Trophoblast cell (in vitro differentiated cells and primary cell): Measurements from ENCODE around the gene IKZF2.

Experiments used
- DNase-seq, 2 donors: peaks; one replicate each; pipeline ENCODE4 v3.0.0-alpha.2; 2016
- H2AFZ ChIP-seq: 2 replicates; pipeline ENCODE4 v1.6.1; 2013; ENCODE audit warnings: low read length, moderate library complexity, mild to moderate bottlenecking; ENCODE audit not compliant: insufficient read depth, poor library complexity
- H2AK5ac ChIP-seq: 2 replicates; pipeline ENCODE4 v1.6.1; 2013; ENCODE audit warnings: mild to moderate bottlenecking, low read length
- H2BK120ac ChIP-seq: 2 replicates; pipeline ENCODE4 v1.6.1; 2013; ENCODE audit warnings: low read length, mild to moderate bottlenecking, moderate library complexity; ENCODE audit not compliant: insufficient read depth, poor library complexity
- H2BK12ac ChIP-seq: 2 replicates; pipeline ENCODE4 v1.6.1; 2013; ENCODE audit warnings: mild to moderate bottlenecking, low read length, moderate library complexity
- H2BK5ac ChIP-seq: 2 replicates; pipeline ENCODE4 v1.6.1; 2013; ENCODE audit warnings: low read length, low read depth, moderate library complexity, mild to moderate bottlenecking; ENCODE audit not compliant: poor library complexity
- H3K14ac ChIP-seq: 2 replicates; pipeline ENCODE4 v1.6.1; 2013; ENCODE audit warnings: mild to moderate bottlenecking, low read length
- H3K18ac ChIP-seq: 2 replicates; pipeline ENCODE4 v1.6.1; 2013; ENCODE audit warnings: mild to moderate bottlenecking, low read length
- H3K23ac ChIP-seq: 2 replicates; pipeline ENCODE4 v1.6.1; 2013; ENCODE audit warnings: low read length
- H3K27ac ChIP-seq: 2 replicates; pipeline ENCODE4 v1.5.1; 2013; ENCODE audit warnings: low read depth, mild to moderate bottlenecking, inconsistent platforms, low read length, moderate library complexity
- H3K27me3 ChIP-seq: 2 replicates; pipeline ENCODE4 v1.6.1; 2013; ENCODE audit warnings: inconsistent platforms, mild to moderate bottlenecking, low read length, moderate library complexity; ENCODE audit not compliant: insufficient read depth
- H3K36me3 ChIP-seq, 2 experiments: 1 replicate in 1 of 2; 2 replicates in 1 of 2; pipeline ENCODE4 v1.6.1; 2013; ENCODE audit warnings: low read length in 2 of 2, mild to moderate bottlenecking in 2 of 2, moderate library complexity in 1 of 2; ENCODE audit not compliant: insufficient read depth in 2 of 2, control insufficient read depth in 1 of 2
- H3K4ac ChIP-seq: 2 replicates; pipeline ENCODE4 v1.6.1; 2013; ENCODE audit warnings: low read depth, mild to moderate bottlenecking, low read length, moderate library complexity
- H3K4me1 ChIP-seq, 2 experiments: 1 replicate in 1 of 2; 2 replicates in 1 of 2; pipeline ENCODE4 v1.6.1; 2013; ENCODE audit warnings: low read length in 2 of 2, mild to moderate bottlenecking in 2 of 2, moderate library complexity in 1 of 2; ENCODE audit not compliant: insufficient read depth in 2 of 2, control insufficient read depth in 1 of 2
- H3K4me2 ChIP-seq: 2 replicates; pipeline ENCODE4 v1.6.1; 2013; ENCODE audit warnings: inconsistent platforms, mild to moderate bottlenecking, low read length, moderate library complexity
- H3K4me3 ChIP-seq: 2 replicates; pipeline ENCODE4 v1.5.1; 2013; ENCODE audit warnings: mild to moderate bottlenecking, low read depth, low read length, inconsistent platforms
- H3K79me1 ChIP-seq: one replicate; pipeline ENCODE4 v1.6.1; 2013; ENCODE audit warnings: low read length
- H3K79me2 ChIP-seq: 2 replicates; pipeline ENCODE4 v1.6.1; 2013; ENCODE audit warnings: low read length, mild to moderate bottlenecking; ENCODE audit not compliant: control insufficient read depth, insufficient read depth, poor library complexity
- H3K9ac ChIP-seq: 2 replicates; pipeline ENCODE4 v1.6.1; 2013; ENCODE audit warnings: mild to moderate bottlenecking, low read length
- H3K9me3 ChIP-seq: 2 replicates; pipeline ENCODE4 v1.6.1; 2013; ENCODE audit warnings: low read depth, mild to moderate bottlenecking, control low read depth, inconsistent platforms, low read length; ENCODE audit not compliant: insufficient read depth
- H4K12ac ChIP-seq: 2 replicates; pipeline ENCODE4 v1.6.1; 2013; ENCODE audit warnings: low read depth, mild to moderate bottlenecking, low read length, moderate library complexity
- H4K8ac ChIP-seq: 2 replicates; pipeline ENCODE4 v1.6.1; 2013; ENCODE audit warnings: low read depth, mild to moderate bottlenecking, low read length, moderate library complexity
- H4K91ac ChIP-seq: one replicate; pipeline ENCODE4 v1.6.1; 2013; ENCODE audit warnings: low read depth, mild to moderate bottlenecking, low read length, moderate library complexity
- WGBS: extraction: QIAGEN DNeasy Blood & Tissue Kit; methylation state at CpG from one replicate; pipeline ENCODE4 v1.1.7; 2013; ENCODE audit warnings: missing lambda C conversion rate; ENCODE audit not compliant: insufficient read length, insufficient coverage; ENCODE audit errors: extremely low coverage; 5-methylcytosine and 5-hydroxymethylcytosine counted together

Gene IKZF2

GRCh38 chr2:212962691-212963090 is 188.7 kb downstream of the IKZF2 start:
- no peaks in the 10 kb centered on the region for H3K9me3 ChIP-seq
- no peaks in the 10 kb centered on the region for H3K27me3 ChIP-seq
- no peak overlapping the region for H2AFZ ChIP-seq
- no peak overlapping the region for H2BK120ac ChIP-seq
- no peak overlapping the region for H3K4ac ChIP-seq
- no peak overlapping the region for H3K4me2 ChIP-seq
- H3K23ac ChIP-seq, result no peak overlapping the region
- no peak overlapping the region for H2BK12ac ChIP-seq
- H3K79me1 ChIP-seq, result peaks cover 3% of the 10 kb centered on the region
- peak; percentile 58 to 90 for DNase-seq
- no peak overlapping the region for H3K4me3 ChIP-seq
- H3K79me2 ChIP-seq, result no peaks in the 10 kb centered on the region
- no peaks in the 10 kb centered on the region for H3K36me3 ChIP-seq
- H3K27ac ChIP-seq, result no peak overlapping the region
- H3K14ac ChIP-seq, result no peak overlapping the region
- H2AK5ac ChIP-seq, result no peak overlapping the region
- H3K18ac ChIP-seq, result no peak overlapping the region
- no peak overlapping the region for H3K9ac ChIP-seq
- H2BK5ac ChIP-seq, result no peak overlapping the region
- H4K8ac ChIP-seq, result no peak overlapping the region
- H4K91ac ChIP-seq, result no peak overlapping the region
- no peak overlapping the region for H4K12ac ChIP-seq
- WGBS, result no CpG with 5 or more reads among the region's 1 CpG
- H3K4me1 ChIP-seq, result peaks cover 5 to 9% of the 10 kb centered on the region in 2 experiments

- H3K79me2 ChIP-seq, result no peaks in the 10 kb centered on the region
These were observed 190.2 kb downstream of the IKZF2 start for GRCh38 chr2:212961255-212961654.

GRCh38 chr2:212960336-212960735 is 191.1 kb downstream of the IKZF2 start:
- WGBS, result no CpG with 5 or more reads among the region's 2 CpGs
- no peak overlapping the region for H3K9ac ChIP-seq
- H3K36me3 ChIP-seq, result no peaks in the 10 kb centered on the region
- no peak overlapping the region for H4K12ac ChIP-seq
- H2AK5ac ChIP-seq, result no peak overlapping the region
- H3K79me1 ChIP-seq, result peaks cover 6% of the 10 kb centered on the region
- no peak overlapping the region for H2BK5ac ChIP-seq
- H3K79me2 ChIP-seq, result no peaks in the 10 kb centered on the region
- no peak for DNase-seq
- no peak overlapping the region for H2BK120ac ChIP-seq
- H3K4me1 ChIP-seq, result peaks cover 5 to 15% of the 10 kb centered on the region in 2 experiments
- no peak overlapping the region for H2AFZ ChIP-seq
- no peak overlapping the region for H4K91ac ChIP-seq
- no peak overlapping the region for H3K23ac ChIP-seq
- H3K27ac ChIP-seq, result no peak overlapping the region
- H3K14ac ChIP-seq, result no peak overlapping the region
- no peak overlapping the region for H2BK12ac ChIP-seq
- no peak overlapping the region for H3K4ac ChIP-seq
- H3K9me3 ChIP-seq, result no peaks in the 10 kb centered on the region
- H4K8ac ChIP-seq, result no peak overlapping the region
- no peak overlapping the region for H3K4me3 ChIP-seq
- no peak overlapping the region for H3K18ac ChIP-seq
- H3K4me2 ChIP-seq, result no peak overlapping the region
- no peaks in the 10 kb centered on the region for H3K27me3 ChIP-seq

More at GRCh38 chr2:212961255-212961654, 190.2 kb downstream of the IKZF2 start:
- Histone ChIP-seq H3K27me3 (no peaks in the 10 kb centered on the region), H2AFZ (no peak overlapping the region), H3K4me2 (no peak overlapping the region), H3K79me1 (peaks cover 6% of the 10 kb centered on the region), H3K4me3 (no peak overlapping the region), H2BK5ac (no peak overlapping the region), H2BK120ac (no peak overlapping the region), H3K36me3 (no peaks in the 10 kb centered on the region), H3K27ac (no peak overlapping the region), H3K9me3 (no peaks in the 10 kb centered on the region), H2AK5ac (no peak overlapping the region), H4K8ac (no peak overlapping the region), H3K14ac (no peak overlapping the region), H3K18ac (no peak overlapping the region), H4K91ac (no peak overlapping the region), H3K9ac (no peak overlapping the region), H2BK12ac (no peak overlapping the region), H4K12ac (no peak overlapping the region), H3K4ac (no peak overlapping the region), H3K4me1 (peaks cover 5 to 14% of the 10 kb centered on the region in 2 experiments), H3K23ac (no peak overlapping the region)
- DNase-seq, result peak in 1 of 2 donors; percentile 56
- no CpG with 5 or more reads among the region's 1 CpG for WGBS

GRCh38 chr2:212959471-212960117 is 191.8 kb downstream of the IKZF2 start:
- Histone ChIP-seq H2BK12ac (no peak overlapping the region), H3K4me3 (no peak overlapping the region), H4K12ac (no peak overlapping the region), H2AK5ac (no peak overlapping the region), H3K79me1 (peaks cover 6% of the 10 kb centered on the region), H3K4me2 (no peak overlapping the region), H3K14ac (no peak overlapping the region), H3K4ac (no peak overlapping the region), H3K9me3 (no peaks in the 10 kb centered on the region), H3K36me3 (no peaks in the 10 kb centered on the region), H2AFZ (no peak overlapping the region), H3K79me2 (no peaks in the 10 kb centered on the region), H3K4me1 (peaks cover 5 to 15% of the 10 kb centered on the region in 2 experiments), H3K9ac (no peak overlapping the region), H2BK120ac (peak overlapping the region; percentile 78), H3K27me3 (no peaks in the 10 kb centered on the region), H2BK5ac (no peak overlapping the region), H4K8ac (no peak overlapping the region), H3K18ac (no peak overlapping the region), H3K27ac (no peak overlapping the region), H4K91ac (no peak overlapping the region), H3K23ac (no peak overlapping the region)
- DNase-seq, result peak; percentile 72 to 95
- no CpG with 5 or more reads among the region's 1 CpG for WGBS
